ENCODE data around the gene TMEM207.
"Not testable (repeated sequence)": the region's sequence is repeated elsewhere in the genome, so short reads cannot be mapped to it uniquely, and the experiment has no call there.

TMEM207 gene

GRCh38 chr3:190449801-190450200 lies at the start of gene TMEM207:
TSS of gene TMEM207 (minus strand) at chr3:190449901. CDS start at chr3:190449809, 92 bp downstream.
- no peak for DNase-seq (ENCODE audit: low read depth)

- no peak for DNase-seq (ENCODE audit: low read depth)
These were observed 49.4 kb upstream of the TMEM207 start for GRCh38 chr3:190499122-190499521.

GRCh38 chr3:190498293-190498692 lies 48.6 kb upstream of the TMEM207 start:
- DNase-seq (ENCODE audit: low read depth), result no peak

- no peak for DNase-seq (ENCODE audit: low read depth)
These were observed 48.1 kb upstream of the TMEM207 start for GRCh38 chr3:190497811-190498210.

GRCh38 chr3:190496859-190497258 lies 47.2 kb upstream of the TMEM207 start:
- DNase-seq (ENCODE audit: low read depth), result no peak

GRCh38 chr3:190495796-190496195 lies 46.1 kb upstream of the TMEM207 start:
- DNase-seq (ENCODE audit: low read depth), result no peak

- no peak for DNase-seq (ENCODE audit: low read depth)
These were observed 45.7 kb upstream of the TMEM207 start for GRCh38 chr3:190495354-190495753.

- DNase-seq (ENCODE audit: low read depth), result no peak
These were observed 45.2 kb upstream of the TMEM207 start for GRCh38 chr3:190494907-190495306.

- no peak for DNase-seq (ENCODE audit: low read depth)
These were observed 43.3 kb upstream of the TMEM207 start for GRCh38 chr3:190492966-190493365.

- no peak for DNase-seq (ENCODE audit: low read depth)
These were observed 42.4 kb upstream of the TMEM207 start for GRCh38 chr3:190492129-190492528.

- no peak for DNase-seq (ENCODE audit: low read depth)
These were observed 41.9 kb upstream of the TMEM207 start for GRCh38 chr3:190491533-190492054.

- no peak for DNase-seq (ENCODE audit: low read depth)
These were observed 37.4 kb upstream of the TMEM207 start for GRCh38 chr3:190486908-190487607.

- DNase-seq (ENCODE audit: low read depth), result no peak
These were observed 36.8 kb upstream of the TMEM207 start for GRCh38 chr3:190486533-190486864.

- DNase-seq (ENCODE audit: low read depth), result no peak
These were observed 36.3 kb upstream of the TMEM207 start for GRCh38 chr3:190485830-190486532.

- DNase-seq (ENCODE audit: low read depth), result no peak
These were observed 32.1 kb upstream of the TMEM207 start for GRCh38 chr3:190481779-190482178.

- not testable (repeated sequence) for DNase-seq (ENCODE audit: low read depth)
These were observed 23.6 kb upstream of the TMEM207 start for GRCh38 chr3:190473261-190473660.

GRCh38 chr3:190467922-190468321 lies 18.2 kb upstream of the TMEM207 start:
- DNase-seq (ENCODE audit: low read depth), result no peak

- no peak for DNase-seq (ENCODE audit: low read depth)
These were observed 8.3 kb upstream of the TMEM207 start for GRCh38 chr3:190458040-190458439.

- no peak for DNase-seq (ENCODE audit: low read depth)
These were observed 7.1 kb upstream of the TMEM207 start for GRCh38 chr3:190456770-190457169.

GRCh38 chr3:190455828-190456227 lies 6.1 kb upstream of the TMEM207 start:
- no peak for DNase-seq (ENCODE audit: low read depth)

- no peak for DNase-seq (ENCODE audit: low read depth)
These were observed 1.4 kb downstream of the TMEM207 start for GRCh38 chr3:190448256-190448655.

GRCh38 chr3:190446573-190447279 lies 3.0 kb downstream of the TMEM207 start:
- DNase-seq (ENCODE audit: low read depth), result no peak

GRCh38 chr3:190444576-190445145 lies 5.0 kb downstream of the TMEM207 start:
- DNase-seq (ENCODE audit: low read depth), result no peak

All from stimulated activated CD4-positive, alpha-beta T cell treated with anti-CD3 and anti-CD28 coated beads, Interleukin-2, amount 100 ng/mL, for 4 hours (primary cell).